Hindlimb muscle (tissue), 1 donor: ENCODE measurements around the gene S100A9. TPM values are rescaled to one million over a fixed set of nuclear protein-coding genes. Genes with fewer than 3 reads are reported as not detected.
"Not testable (repeated sequence)": the region's sequence is repeated elsewhere in the genome, so short reads cannot be mapped to it uniquely, and the experiment has no call there.

Experiments
- DNase-seq: peaks from one replicate; pipeline ENCODE4 v3.0.0-alpha.2; 2013
- polyA plus RNA-seq: library from polyadenylated mRNA; unstranded; fragments of 120-200 nt; gene quantifications from one replicate; pipeline ENCODE4 v1.2.1, GENCODE V29; 2013; ENCODE audit not compliant: insufficient read length

Gene S100A9
- polyA plus RNA-seq, 1 donor: 17.0 TPM

- DNase-seq: no peak
Measured at GRCh38 chr1:153390938-153391710, 33.5 kb downstream of the S100A9 start, which contains the start of gene S100A8. Gene S100A8, minus strand, starts transcription at chr1:153391073. Its CDS starts 538 bp downstream, at chr1:153390535.

GRCh38 chr1:153392258-153392657 lies 34.6 kb downstream of the S100A9 start:
- DNase-seq: no peak

GRCh38 chr1:153392822-153393221 lies 35.2 kb downstream of the S100A9 start:
- no peak for DNase-seq

GRCh38 chr1:153393926-153394325 lies 36.3 kb downstream of the S100A9 start:
- DNase-seq: no peak

- DNase-seq: no peak
Measured at GRCh38 chr1:153394391-153394790, 36.7 kb downstream of the S100A9 start.

- DNase-seq: no peak
Measured at GRCh38 chr1:153395136-153395685, 37.6 kb downstream of the S100A9 start.

GRCh38 chr1:153395776-153396175 lies 38.1 kb downstream of the S100A9 start:
- no peak for DNase-seq

GRCh38 chr1:153396461-153396860 lies 38.8 kb downstream of the S100A9 start:
- no peak for DNase-seq

GRCh38 chr1:153397051-153397923 lies 39.6 kb downstream of the S100A9 start:
- no peak for DNase-seq

GRCh38 chr1:153397924-153398651 lies 40.4 kb downstream of the S100A9 start:
- DNase-seq: no peak

GRCh38 chr1:153399401-153400055 lies 41.9 kb downstream of the S100A9 start:
- DNase-seq: no peak

GRCh38 chr1:153400244-153400643 lies 42.6 kb downstream of the S100A9 start:
- DNase-seq: no peak

- no peak for DNase-seq
Measured at GRCh38 chr1:153401461-153401860, 43.8 kb downstream of the S100A9 start.

- DNase-seq: no peak
Measured at GRCh38 chr1:153402226-153402625, 44.6 kb downstream of the S100A9 start.

- no peak for DNase-seq
Measured at GRCh38 chr1:153403421-153404085, 45.9 kb downstream of the S100A9 start.

- no peak for DNase-seq
Measured at GRCh38 chr1:153404086-153404635, 46.5 kb downstream of the S100A9 start.

GRCh38 chr1:153404768-153405167 lies 47.1 kb downstream of the S100A9 start:
- no peak for DNase-seq

GRCh38 chr1:153405825-153406599 lies 48.4 kb downstream of the S100A9 start:
- not testable (repeated sequence) for DNase-seq

- not testable (repeated sequence) for DNase-seq
Measured at GRCh38 chr1:153407274-153407673, 49.6 kb downstream of the S100A9 start.
